ENCODE data around the gene HK2.
"Not testable (repeated sequence)": the region's sequence is repeated elsewhere in the genome, so short reads cannot be mapped to it uniquely, and the experiment has no call there.

Gene HK2

GRCh38 chr2:74834792-74835755 is 1.1 kb downstream of the HK2 start:
- DNase-seq (ENCODE audit: low spot score) = peak; percentile 71

GRCh38 chr2:74835831-74836674 is 2.1 kb downstream of the HK2 start:
- DNase-seq (ENCODE audit: low spot score) = peak; percentile 86

DNA sequence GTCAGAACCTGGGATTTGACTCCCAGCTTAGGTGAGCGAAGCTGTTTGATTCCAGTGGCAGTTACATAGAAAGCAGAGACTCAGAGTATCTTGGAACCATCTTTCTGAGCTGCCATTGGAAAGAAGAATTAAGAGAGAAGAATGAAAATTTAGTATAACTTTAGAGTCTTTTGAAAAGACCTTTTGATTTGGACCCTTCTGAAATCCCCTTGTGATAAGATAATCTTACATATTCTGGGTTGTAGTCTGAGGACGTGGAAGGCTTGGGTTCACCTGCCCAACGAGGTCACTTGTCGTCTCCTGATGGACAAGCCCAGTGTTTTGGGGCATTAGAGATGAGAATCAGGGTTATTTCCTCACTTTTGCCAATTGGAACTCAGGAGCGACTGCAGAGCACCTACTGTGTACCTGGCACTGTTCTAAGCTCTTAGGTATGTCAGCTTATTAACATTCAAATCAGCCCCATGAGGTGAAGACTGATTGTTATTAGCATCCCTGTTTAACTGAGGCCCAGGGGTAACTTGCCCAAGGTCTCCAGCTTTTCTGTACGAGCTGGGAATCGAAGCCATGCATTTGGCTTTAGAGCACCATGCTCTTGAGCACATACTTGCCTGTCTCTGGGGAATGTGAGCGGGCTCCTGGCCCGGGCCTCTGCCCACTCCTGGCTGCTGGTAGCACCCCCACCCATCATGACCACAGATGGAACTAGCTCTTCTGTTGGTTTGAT is 2.9 kb downstream of the HK2 start:
- DNase-seq (ENCODE audit: low spot score) = no peak

DNA sequence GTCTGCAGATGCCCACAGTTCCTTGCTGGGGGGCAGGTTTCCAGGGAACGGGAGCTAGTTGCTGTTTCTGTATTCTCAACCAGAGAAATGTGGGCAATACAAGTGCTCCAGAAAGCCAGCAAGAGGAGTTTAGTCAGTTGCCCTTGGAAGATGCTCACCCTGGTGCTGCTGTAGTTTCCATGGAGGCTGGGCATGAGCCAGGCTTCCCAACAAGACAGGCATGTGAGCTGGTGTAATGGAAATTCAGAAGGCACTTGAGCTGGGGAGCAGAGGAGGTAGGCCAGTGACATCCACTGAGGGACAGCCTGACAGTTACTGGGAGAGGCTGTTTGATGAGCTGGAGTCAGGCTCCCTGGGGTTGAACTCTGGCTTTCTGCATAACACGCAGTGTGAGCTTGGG is 7.7 kb downstream of the HK2 start:
- no peak for DNase-seq (ENCODE audit: low spot score)

- DNase-seq (ENCODE audit: low spot score) = peak; percentile 61
These were observed 9.5 kb downstream of the HK2 start for GRCh38 chr2:74843433-74843832.

- DNase-seq (ENCODE audit: low spot score) = peak; percentile 38
These were observed 10.0 kb downstream of the HK2 start for GRCh38 chr2:74843899-74844298.

DNA sequence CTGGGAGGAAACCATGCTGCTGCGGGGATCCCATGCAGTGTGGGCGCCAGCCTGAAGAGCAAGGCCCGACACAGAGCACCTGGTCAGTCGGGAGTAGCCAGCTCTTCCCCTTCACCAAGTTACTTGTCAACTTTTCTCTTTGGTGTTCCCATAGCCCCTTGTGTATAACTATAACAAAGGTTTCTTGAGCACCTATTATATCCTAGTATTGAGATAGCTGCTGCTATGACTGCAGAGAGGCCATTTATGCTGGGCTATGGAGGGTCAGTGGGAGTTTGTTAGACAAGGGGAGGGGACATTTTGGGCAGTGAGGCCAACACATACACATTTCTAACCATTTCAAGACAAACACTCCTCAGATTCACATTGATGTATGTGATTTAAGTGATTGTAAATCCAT is 10.8 kb downstream of the HK2 start:
- no peak for DNase-seq (ENCODE audit: low spot score)

GRCh38 chr2:74845217-74845751 is 11.4 kb downstream of the HK2 start:
- peak; percentile 98 for DNase-seq (ENCODE audit: low spot score)

DNA sequence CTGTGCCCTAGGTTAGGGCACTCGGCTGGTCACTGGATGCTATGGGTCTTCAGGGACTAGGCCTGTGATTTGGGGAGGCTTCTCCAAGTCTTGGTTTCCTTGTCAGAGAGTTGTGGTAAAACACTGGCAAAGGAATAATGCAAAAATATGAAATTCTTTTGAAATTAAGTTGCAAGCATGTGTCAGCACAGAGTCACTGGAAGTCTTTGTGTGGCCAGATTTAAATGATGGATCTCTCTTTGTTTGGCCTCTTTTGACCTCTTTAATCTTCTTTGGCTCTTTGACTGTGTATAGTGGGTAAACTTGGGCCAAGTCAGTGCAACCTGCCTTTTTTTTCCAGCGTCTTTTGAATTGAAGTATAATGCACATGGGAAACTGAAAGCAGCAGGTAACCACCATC is 12.1 kb downstream of the HK2 start:
- peak; percentile 72 for DNase-seq (ENCODE audit: low spot score)

DNA sequence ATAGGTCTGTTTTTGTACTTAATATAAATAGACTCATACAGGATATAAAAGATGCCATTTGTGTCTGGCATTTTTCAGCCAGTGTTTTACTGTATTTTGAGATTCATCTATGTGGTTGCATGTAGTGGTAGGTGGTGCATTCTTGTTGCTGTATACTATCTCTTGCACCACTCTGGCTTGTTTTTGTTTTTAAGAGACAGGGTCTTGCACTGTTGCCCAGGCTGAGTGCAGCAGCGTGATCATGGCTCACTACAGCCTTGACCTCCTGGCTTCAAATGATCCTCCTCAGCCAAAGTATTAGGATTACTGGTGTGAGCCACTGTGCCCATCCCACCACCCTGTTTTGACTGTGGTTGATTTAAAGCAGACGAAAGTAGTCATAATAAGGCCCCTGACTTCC is 12.6 kb downstream of the HK2 start:
- no peak for DNase-seq (ENCODE audit: low spot score)

- no peak for DNase-seq (ENCODE audit: low spot score)
These were observed 13.3 kb downstream of the HK2 start for GRCh38 chr2:74847070-74847858.

- no peak for DNase-seq (ENCODE audit: low spot score)
These were observed 15.4 kb downstream of the HK2 start for GRCh38 chr2:74849228-74849892.

DNA sequence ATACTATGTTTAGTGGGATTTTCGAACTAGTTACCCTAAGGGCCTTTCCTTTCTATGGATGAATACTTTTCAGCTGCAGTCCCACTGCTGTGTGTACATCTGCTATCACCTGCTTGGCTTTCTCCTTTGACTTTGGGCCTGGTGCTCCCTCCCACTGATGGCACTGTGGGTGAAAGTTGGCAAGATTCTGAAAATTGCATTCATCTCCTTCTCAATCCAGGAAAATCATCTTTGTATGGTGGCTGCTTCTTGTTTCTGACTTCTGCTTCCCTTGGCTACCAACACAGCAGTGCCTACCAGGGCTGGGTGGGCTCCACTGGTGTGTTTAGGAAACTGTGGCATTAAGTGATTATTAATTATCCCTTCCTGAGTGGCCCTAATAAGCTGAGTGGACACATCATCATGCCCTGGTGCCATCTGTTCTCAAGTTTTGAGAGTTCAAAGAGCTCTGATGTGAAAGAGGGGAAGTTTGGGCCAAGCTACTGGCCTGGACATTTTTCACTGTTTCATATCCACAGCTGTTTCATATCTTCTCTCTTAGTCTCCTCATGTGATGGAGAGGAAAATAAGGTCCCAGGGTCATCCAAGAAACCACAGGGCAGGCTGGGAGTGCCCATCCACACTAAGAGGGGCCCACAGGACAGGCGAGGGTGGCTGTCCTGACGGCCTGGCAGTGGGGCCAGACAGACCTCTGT is 16.7 kb downstream of the HK2 start:
- DNase-seq (ENCODE audit: low spot score) = no peak

DNA sequence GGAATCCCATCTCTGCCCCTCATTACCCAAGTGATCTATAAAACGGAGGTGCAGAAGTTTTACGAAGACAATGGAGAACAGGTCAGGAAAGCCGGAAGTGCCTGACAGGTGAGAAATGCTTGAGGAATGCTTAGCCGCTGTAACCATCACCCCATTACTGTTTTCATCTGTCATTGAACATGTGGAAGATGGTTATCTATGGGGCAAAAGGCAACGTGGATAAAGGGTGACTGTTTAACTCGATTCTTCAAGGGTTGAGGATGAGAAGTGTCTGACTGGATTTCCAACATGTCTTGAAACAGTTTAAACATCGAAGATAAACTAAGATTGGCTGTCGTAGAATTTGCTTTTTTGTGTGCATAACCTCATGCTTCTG is 17.3 kb downstream of the HK2 start:
- DNase-seq (ENCODE audit: low spot score) = no peak

- DNase-seq (ENCODE audit: low spot score) = not testable (repeated sequence)
These were observed 19.4 kb downstream of the HK2 start for GRCh38 chr2:74853360-74853759.

DNA sequence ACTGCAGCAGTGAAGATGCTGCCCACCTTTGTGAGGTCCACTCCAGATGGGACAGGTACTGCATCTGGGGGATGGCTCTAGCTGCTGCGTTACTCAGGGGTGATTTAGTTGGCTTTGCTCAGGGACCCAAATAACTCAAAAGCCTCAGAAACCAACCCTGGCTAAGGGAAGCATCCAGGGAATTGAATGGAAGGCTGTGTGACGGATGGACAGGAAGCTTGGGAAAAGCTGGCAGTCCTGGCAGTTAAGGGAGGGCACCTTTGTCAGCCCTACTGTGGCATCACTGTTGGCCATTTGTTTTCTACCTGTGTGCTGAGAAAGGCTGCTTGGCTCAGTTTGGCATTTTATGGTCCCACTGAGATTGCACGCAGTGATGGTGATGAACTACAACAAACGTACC is 20.5 kb downstream of the HK2 start:
- DNase-seq (ENCODE audit: low spot score) = no peak

DNA sequence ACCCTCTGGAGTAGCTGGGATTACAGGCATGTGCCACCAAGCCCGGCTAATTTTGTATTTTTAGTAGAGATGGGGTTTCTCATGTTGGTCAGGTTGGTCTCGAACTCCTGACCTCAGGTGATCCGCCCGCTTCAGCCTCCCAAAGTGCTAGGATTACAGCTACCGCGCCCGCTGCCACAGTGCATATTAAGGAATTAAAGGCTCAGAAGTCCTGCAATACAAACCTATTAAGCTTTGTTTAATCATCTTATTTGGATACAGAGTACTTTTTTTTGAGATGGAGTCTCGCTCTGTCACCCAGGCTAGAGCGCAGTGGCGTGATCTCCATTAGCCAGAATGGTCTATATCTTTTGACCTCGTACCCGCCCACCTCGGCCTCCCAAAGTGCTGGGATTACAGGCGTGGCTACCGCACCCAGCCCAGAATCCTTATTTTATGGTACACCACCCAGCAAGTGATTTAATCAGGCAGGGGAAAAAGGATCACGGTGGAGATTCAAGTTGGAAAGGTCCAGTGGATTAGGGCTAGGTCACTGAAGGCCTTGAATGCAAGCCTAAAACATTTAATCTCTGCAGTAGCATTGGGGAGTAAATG is 21.3 kb downstream of the HK2 start:
- DNase-seq (ENCODE audit: low spot score) = not testable (repeated sequence)

DNA sequence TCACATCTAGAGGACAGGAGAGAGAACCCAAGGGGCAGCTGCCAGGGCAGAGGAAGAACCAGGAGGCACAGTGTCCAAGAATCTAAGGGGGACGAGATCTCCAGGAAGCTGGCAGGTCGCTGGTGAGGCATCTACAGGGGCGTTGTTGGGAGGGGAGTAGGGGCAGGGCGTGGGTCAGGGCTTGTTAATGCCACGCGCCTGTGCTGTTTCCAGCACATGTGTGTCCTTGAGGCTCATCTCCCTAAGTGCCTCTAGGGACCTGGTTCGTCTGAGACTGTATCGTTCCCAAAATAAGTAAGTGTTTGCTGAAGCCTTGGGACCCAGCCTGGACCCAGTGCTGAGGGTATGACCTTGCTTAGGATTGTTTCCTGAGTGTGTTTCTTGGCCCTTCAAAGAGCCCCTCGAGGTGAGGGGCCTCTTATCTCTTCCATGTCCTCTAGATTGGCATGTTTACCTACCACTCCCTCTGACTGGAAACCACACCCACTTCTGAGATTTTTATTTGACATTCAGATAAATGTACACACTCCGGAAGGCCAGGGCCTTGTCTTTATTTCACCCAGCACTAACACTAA is 22.2 kb downstream of the HK2 start:
- no peak for DNase-seq (ENCODE audit: low spot score)

GRCh38 chr2:74856599-74856998 is 22.7 kb downstream of the HK2 start:
- no peak for DNase-seq (ENCODE audit: low spot score)

All from RKO (cell line).